K562 (cell line): ENCODE data around the gene EQTN. TPM values are rescaled to one million over a fixed set of nuclear protein-coding genes. Genes with fewer than 3 reads are reported as not detected.

Source experiments
- ATAC-seq: fragments of 200-7000 bp; cut with Tn5 transposase; 3 replicates; pipeline ENCODE4 v1.9.1; 2020; ENCODE audit warnings: moderate library complexity
- BruUV-seq: library from RNA; stranded (reverse); fragments of 400-500 nt; replicated peaks from 2 replicates; lab custom pipeline; 2021; lab: Mats Ljungman, UMichigan
- CTCF ChIA-PET: fragments of 300-600 bp; formaldehyde crosslinking; extraction: SDS; loops from one replicate; lab custom pipeline; 2021; ENCODE audit warnings: low intra/inter-chr PET ratio; lab: Yijun Ruan, JAX
- POLR2A ChIA-PET: fragments of 300-600, 350-650 bp; sonication (Branson Sonifier 250); formaldehyde crosslinking; extraction: SDS; loops from one replicate; lab custom pipeline; 2021; ENCODE audit warnings: antibody characterized with exemption, inconsistent platforms; lab: Yijun Ruan, JAX
- DNase-seq, 4 experiments: peaks; one replicate each; pipeline versions ENCODE4 v3.0.0 to v3.0.0-alpha.2; 2011 to 2018; ENCODE audit warnings: low spot score in 3 of 4, mixed read lengths in 3 of 4; ENCODE audit errors: extremely low read depth in 1 of 4
- FAIRE-seq: peaks from 2 replicates; lab custom pipeline; 2011; peaks lifted over from hg19 to GRCh38; lab: Jason Lieb, UNC
- H2AFZ ChIP-seq: 2 replicates; pipeline ENCODE4 v1.6.0; 2011; ENCODE audit warnings: low read depth, low read length, control low read depth, inconsistent platforms
- H3K27ac ChIP-seq: fragments of 200-600 bp; 3 replicates; pipeline ENCODE4 v1.8.0; 2011; ENCODE audit warnings: low read depth, mild to moderate bottlenecking, control low read depth, inconsistent platforms, low read length, moderate library complexity, mixed read lengths; ENCODE audit errors: extremely low read depth
- H3K27me3 ChIP-seq, 2 experiments: fragments of 300-600 bp in 1 of 2; 2 replicates in 1 of 2; 3 replicates in 1 of 2; pipeline versions ENCODE4 v1.6.0 to v1.8.0; 2011; ENCODE audit warnings: inconsistent platforms in 2 of 2, low read length in 2 of 2, mild to moderate bottlenecking in 1 of 2, mixed read lengths in 1 of 2, moderate library complexity in 1 of 2; ENCODE audit not compliant: control insufficient read depth in 2 of 2, insufficient read depth in 2 of 2
- H3K36me3 ChIP-seq: fragments of 300-600 bp; 3 replicates; pipeline ENCODE4 v1.8.0; 2011; ENCODE audit warnings: mild to moderate bottlenecking, low read length, inconsistent platforms; ENCODE audit not compliant: control insufficient read depth, insufficient read depth
- H3K4me1 ChIP-seq, 2 experiments: fragments of 200-600 bp in 1 of 2; replicated peaks in 1 of 2; 2 replicates in 1 of 2; 3 replicates in 1 of 2; pipeline versions ENCODE4 v1.5.1 to v1.8.0; 2011; ENCODE audit warnings: inconsistent platforms in 2 of 2, low read length in 2 of 2, mild to moderate bottlenecking in 1 of 2, mixed read lengths in 1 of 2, moderate library complexity in 1 of 2; ENCODE audit not compliant: control insufficient read depth in 2 of 2, insufficient read depth in 2 of 2
- H3K4me2 ChIP-seq: 2 replicates; pipeline ENCODE4 v1.6.1; 2011; ENCODE audit warnings: low read length, control low read depth, inconsistent platforms, mixed read lengths; ENCODE audit not compliant: insufficient read depth
- H3K4me3 ChIP-seq: fragments of 200-600 bp; sonication (generic), shearing (Covaris generic); 2 replicates; pipeline ENCODE4 v1.5.1; 2016; ENCODE audit warnings: control low read depth, inconsistent platforms
- H3K79me2 ChIP-seq: fragments of 200-600 bp; 3 replicates; pipeline ENCODE4 v1.8.0; 2011; ENCODE audit warnings: low read length, inconsistent platforms; ENCODE audit not compliant: control insufficient read depth, insufficient read depth
- H3K9ac ChIP-seq, 2 experiments: 2 replicates each; pipeline versions ENCODE4 v1.6.0 to v1.6.1; 2011; ENCODE audit warnings: low read depth in 2 of 2, low read length in 2 of 2, control low read depth in 1 of 2, inconsistent platforms in 1 of 2, mild to moderate bottlenecking in 1 of 2, mixed read lengths in 1 of 2; ENCODE audit not compliant: insufficient read depth in 1 of 2
- H3K9me1 ChIP-seq: one replicate; pipeline ENCODE4 v1.6.0; 2011; ENCODE audit warnings: inconsistent platforms, mild to moderate bottlenecking, low read length, moderate library complexity; ENCODE audit not compliant: control insufficient read depth, insufficient read depth
- H3K9me3 ChIP-seq: replicated peaks from 2 replicates; pipeline ENCODE4 v1.5.1; 2011; ENCODE audit warnings: low read depth, low read length, inconsistent platforms; ENCODE audit not compliant: control insufficient read depth, insufficient read depth
- H4K20me1 ChIP-seq: replicated peaks from 2 replicates; pipeline ENCODE4 v1.6.1; 2011; ENCODE audit warnings: low read length, inconsistent platforms, mixed read lengths; ENCODE audit not compliant: control insufficient read depth, insufficient read depth
- DMBX1 ChIP-seq: fragments of 250-450 bp; sonication (Bioruptor Pico); IDR thresholded peaks from 2 replicates; pipeline ENCODE4 v1.8.0; 2022; ENCODE audit warnings: inconsistent platforms, mild to moderate bottlenecking, moderate library complexity, borderline replicate concordance
- ETV1 ChIP-seq: fragments of 450-650 bp; conservative IDR thresholded peaks from 2 replicates; pipeline ENCODE4 v1.6.1; 2016; ENCODE audit warnings: missing genetic modification characterization, control low read depth, low read depth, missing compliant biosample characterization
- ETV6 ChIP-seq, 3 experiments: fragments of 150-350 bp in 1 of 3; sonication (generic) in 1 of 3; formaldehyde crosslinking in 1 of 3; IDR thresholded peaks; 2 replicates each; pipeline versions ENCODE4 v1.6.1 to v1.8.0; 2014 to 2022; ENCODE audit warnings: borderline replicate concordance in 2 of 3, low read depth in 2 of 3, antibody characterized with exemption in 1 of 3, low read length in 1 of 3, mild to moderate bottlenecking in 1 of 3, missing genetic modification reagents in 1 of 3
- FOXA3 ChIP-seq, 2 experiments: fragments of 450-650 bp in 1 of 2; sonication (generic) in 1 of 2; formaldehyde crosslinking; IDR thresholded peaks in 1 of 2; conservative IDR thresholded peaks in 1 of 2; 2 replicates each; pipeline versions ENCODE4 v1.4.0 to v1.8.0; 2020 to 2022; ENCODE audit warnings: mild to moderate bottlenecking in 2 of 2, missing genetic modification reagents in 1 of 2
- HDGF ChIP-seq: fragments of 450-650 bp; IDR thresholded peaks from 2 replicates; pipeline ENCODE4 v1.6.1; 2016
- HLTF ChIP-seq: fragments of 450-650 bp; IDR thresholded peaks from 2 replicates; pipeline ENCODE4 v1.6.1; 2016
- HMGN3 ChIP-seq: IDR thresholded peaks from 2 replicates; pipeline ENCODE4 v1.6.1; 2011; ENCODE audit warnings: borderline replicate concordance, low read depth, mild to moderate bottlenecking, mixed read lengths, low read length; ENCODE audit not compliant: insufficient read length; ENCODE audit errors: extremely low read depth
- MAFG ChIP-seq: fragments of 450-650 bp; conservative IDR thresholded peaks from 2 replicates; pipeline ENCODE4 v1.6.1; 2016; ENCODE audit warnings: missing genetic modification characterization, missing compliant biosample characterization
- PHF20 ChIP-seq: fragments of 450-650 bp; IDR thresholded peaks from 2 replicates; pipeline ENCODE4 v1.6.1; 2018; ENCODE audit not compliant: partially characterized antibody
- RBM15 ChIP-seq: fragments of 200-400 bp; formaldehyde crosslinking; IDR thresholded peaks from 2 replicates; pipeline ENCODE4 v1.6.1; 2018; ENCODE audit warnings: mild to moderate bottlenecking, low read length, moderate library complexity; ENCODE audit not compliant: insufficient read depth
- ZBTB7A ChIP-seq: IDR thresholded peaks from 2 replicates; pipeline ENCODE4 v1.6.1; 2011; ENCODE audit warnings: low read depth, mild to moderate bottlenecking, low read length, moderate library complexity, borderline replicate concordance; ENCODE audit not compliant: control insufficient read depth
- ZNF644 ChIP-seq: fragments of 200-800 bp; sonication (Bioruptor generic); IDR thresholded peaks from 2 replicates; pipeline ENCODE4 v1.6.1; 2016; ENCODE audit warnings: low read depth, missing genetic modification characterization, missing compliant biosample characterization
- ZNF695 ChIP-seq: fragments of 450-650 bp; formaldehyde crosslinking; IDR thresholded peaks from 2 replicates; pipeline ENCODE4 v1.4.0; 2020; ENCODE audit warnings: mild to moderate bottlenecking, moderate library complexity
- WGBS: fragments of 100-300 bp; shearing (Covaris generic); methylation state at CpG from one replicate; pipeline ENCODE4 v1.1.6; 2016; ENCODE audit warnings: low coverage, mixed read lengths; ENCODE audit not compliant: insufficient coverage; ENCODE audit errors: missing lambda C conversion rate; 5-methylcytosine and 5-hydroxymethylcytosine counted together
- in situ Hi-C: fragments of 300-500 bp; cut with MboI; formaldehyde crosslinking; loops from 4 replicates; pipeline ENCODE4 v1.15.0; 2018; ENCODE audit warnings: inconsistent platforms, mixed read lengths
- intact Hi-C: fragments of 100-400 bp; cut with micrococcal nuclease; formaldehyde crosslinking; loops from 2 replicates; pipeline ENCODE4 v1.14.2; 2022
- polyA plus RNA-seq, 8 experiments: library from polyadenylated mRNA; depleted of rRNA in 4 of 8; stranded (reverse) in 5 of 8; unstranded in 3 of 8; fragments of >200 nt; fragmentation: Nextera tagmentation in 2 of 8; fragmentation: Illumina TruSeq in 1 of 8; extraction: Ambion mirVana in 2 of 8; extraction: Trizol in 1 of 8; gene quantifications; 2 replicates each; pipeline versions ENCODE4 v1.2.1 to v1.2.3, GENCODE V29; 2011 to 2014; ENCODE audit warnings: inconsistent platforms in 1 of 8, missing spikeins in 1 of 8
- total RNA-seq, 7 experiments: library from RNA; depleted of rRNA in 6 of 7; stranded (reverse); fragments of >200 nt in 6 of 7; fragmentation: Illumina TruSeq in 2 of 7; extraction: Trizol in 2 of 7; gene quantifications; 2 replicates each; pipeline versions ENCODE4 v1.2.1 to v1.2.3, GENCODE V29; 2011 to 2021; ENCODE audit warnings: low replicate concordance in 1 of 7
- TF ChIP-seq, protein P1 (sequence below): fragments of 450-650 bp; IDR thresholded peaks from 2 replicates; pipeline ENCODE4 v1.7.1; 2018; ENCODE audit warnings: mild to moderate bottlenecking, low read depth; ENCODE audit not compliant: partially characterized antibody
- TF ChIP-seq, protein P2 (sequence below): sonication (generic); formaldehyde crosslinking; IDR thresholded peaks from 2 replicates; pipeline ENCODE4 v1.4.0; 2020; ENCODE audit warnings: mild to moderate bottlenecking, missing genetic modification reagents
- TF ChIP-seq, protein P3 (sequence below): sonication (generic); formaldehyde crosslinking; IDR thresholded peaks from 2 replicates; pipeline ENCODE4 v1.8.1; 2022; ENCODE audit warnings: missing genetic modification reagents

EQTN gene
- total and polyA plus RNA-seq, 9 of the 15 experiments (the other 6 are each of a cell fraction or from before 2014, with no cell fraction given) = 0.15 to 0.33 (median 0.18) TPM; not detected in 4

DNA sequence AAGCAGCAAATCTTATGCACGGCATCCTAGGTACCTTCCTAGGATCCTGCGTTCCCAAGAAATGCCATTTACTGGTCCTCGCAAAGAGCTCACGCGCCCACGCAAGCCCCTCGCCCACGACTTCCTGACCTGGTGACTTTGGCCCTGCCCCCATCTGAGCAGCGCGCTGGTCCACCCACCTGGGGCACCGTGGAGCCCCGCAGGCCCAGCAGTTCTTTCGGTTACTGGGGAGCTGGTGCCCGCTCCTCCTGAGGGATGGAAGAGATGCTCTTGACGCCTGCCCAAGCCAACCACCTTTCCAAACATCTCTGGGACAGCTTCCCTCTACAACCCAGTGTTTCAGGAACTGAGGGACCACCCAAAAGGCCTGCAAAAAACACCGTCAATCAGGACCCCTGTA is 16.7 kb downstream of the EQTN start:
- H3K36me3 ChIP-seq = no peaks in the 10 kb centered on the region
- BruUV-seq = no TSS peak
- no peak overlapping the region for H3K27ac ChIP-seq
- ATAC-seq (no peak), FAIRE-seq (no peak), DNase-seq (no peak)
- H3K9me3 ChIP-seq = no peaks in the 10 kb centered on the region
- H3K4me3 ChIP-seq = no peak overlapping the region
- no peak overlapping the region for H2AFZ ChIP-seq
- intact Hi-C loops = no loop called here
- H3K79me2 ChIP-seq = no peaks in the 10 kb centered on the region
- WGBS = no CpG with 5 or more reads among the region's 16 CpGs
- no peak overlapping the region for H3K4me2 ChIP-seq
- no peaks in the 10 kb centered on the region for H4K20me1 ChIP-seq
- no peak overlapping the region for H3K9ac ChIP-seq
- in situ Hi-C loops = no loop called here
- H3K4me1 ChIP-seq = peaks cover 0 to 4% of the 10 kb centered on the region in 2 experiments; a peak in 2 of 5 replicates
- H3K27me3 ChIP-seq = no peaks in the 10 kb centered on the region
- CTCF ChIA-PET = no interaction called here
- H3K9me1 ChIP-seq = no peaks in the 10 kb centered on the region
- POLR2A ChIA-PET = no interaction called here
- no peak for TF ChIP-seq FOXA3 (CRISPR knock-in tag; conservative IDR thresholded peaks at IDR 0.05 in 1 of 2, IDR thresholded peaks at IDR 0.05 in 1 of 2)
- TF ChIP-seq HDGF = no peak
- TF ChIP-seq HMGN3 = no peak
- TF ChIP-seq, protein P1, sequence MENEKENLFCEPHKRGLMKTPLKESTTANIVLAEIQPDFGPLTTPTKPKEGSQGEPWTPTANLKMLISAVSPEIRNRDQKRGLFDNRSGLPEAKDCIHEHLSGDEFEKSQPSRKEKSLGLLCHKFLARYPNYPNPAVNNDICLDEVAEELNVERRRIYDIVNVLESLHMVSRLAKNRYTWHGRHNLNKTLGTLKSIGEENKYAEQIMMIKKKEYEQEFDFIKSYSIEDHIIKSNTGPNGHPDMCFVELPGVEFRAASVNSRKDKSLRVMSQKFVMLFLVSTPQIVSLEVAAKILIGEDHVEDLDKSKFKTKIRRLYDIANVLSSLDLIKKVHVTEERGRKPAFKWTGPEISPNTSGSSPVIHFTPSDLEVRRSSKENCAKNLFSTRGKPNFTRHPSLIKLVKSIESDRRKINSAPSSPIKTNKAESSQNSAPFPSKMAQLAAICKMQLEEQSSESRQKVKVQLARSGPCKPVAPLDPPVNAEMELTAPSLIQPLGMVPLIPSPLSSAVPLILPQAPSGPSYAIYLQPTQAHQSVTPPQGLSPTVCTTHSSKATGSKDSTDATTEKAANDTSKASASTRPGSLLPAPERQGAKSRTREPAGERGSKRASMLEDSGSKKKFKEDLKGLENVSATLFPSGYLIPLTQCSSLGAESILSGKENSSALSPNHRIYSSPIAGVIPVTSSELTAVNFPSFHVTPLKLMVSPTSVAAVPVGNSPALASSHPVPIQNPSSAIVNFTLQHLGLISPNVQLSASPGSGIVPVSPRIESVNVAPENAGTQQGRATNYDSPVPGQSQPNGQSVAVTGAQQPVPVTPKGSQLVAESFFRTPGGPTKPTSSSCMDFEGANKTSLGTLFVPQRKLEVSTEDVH = no peak
- TF ChIP-seq PHF20 = no peak
- TF ChIP-seq ZBTB7A = no peak
- no peak for TF ChIP-seq RBM15
- TF ChIP-seq, protein P2, sequence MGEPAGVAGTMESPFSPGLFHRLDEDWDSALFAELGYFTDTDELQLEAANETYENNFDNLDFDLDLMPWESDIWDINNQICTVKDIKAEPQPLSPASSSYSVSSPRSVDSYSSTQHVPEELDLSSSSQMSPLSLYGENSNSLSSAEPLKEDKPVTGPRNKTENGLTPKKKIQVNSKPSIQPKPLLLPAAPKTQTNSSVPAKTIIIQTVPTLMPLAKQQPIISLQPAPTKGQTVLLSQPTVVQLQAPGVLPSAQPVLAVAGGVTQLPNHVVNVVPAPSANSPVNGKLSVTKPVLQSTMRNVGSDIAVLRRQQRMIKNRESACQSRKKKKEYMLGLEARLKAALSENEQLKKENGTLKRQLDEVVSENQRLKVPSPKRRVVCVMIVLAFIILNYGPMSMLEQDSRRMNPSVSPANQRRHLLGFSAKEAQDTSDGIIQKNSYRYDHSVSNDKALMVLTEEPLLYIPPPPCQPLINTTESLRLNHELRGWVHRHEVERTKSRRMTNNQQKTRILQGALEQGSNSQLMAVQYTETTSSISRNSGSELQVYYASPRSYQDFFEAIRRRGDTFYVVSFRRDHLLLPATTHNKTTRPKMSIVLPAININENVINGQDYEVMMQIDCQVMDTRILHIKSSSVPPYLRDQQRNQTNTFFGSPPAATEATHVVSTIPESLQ = no peak
- TF ChIP-seq ZNF644 = no peak
- TF ChIP-seq DMBX1 = no peak
- no peak for TF ChIP-seq ETV1 (tag)
- TF ChIP-seq MAFG (tag) = no peak
- TF ChIP-seq ZNF695 (CRISPR knock-in tag) = no peak
- no peak for TF ChIP-seq ETV6 (IDR thresholded peaks at IDR 0.05; ENCODE audit: borderline replicate concordance in 1 of 2, low read depth in 2 of 2, low read length in 1 of 2)
- no peak for TF ChIP-seq ETV6 (CRISPR knock-in tag; IDR thresholded peaks at IDR 0.05; ENCODE audit: borderline replicate concordance)
- no peak for TF ChIP-seq HLTF
- TF ChIP-seq, protein P3, sequence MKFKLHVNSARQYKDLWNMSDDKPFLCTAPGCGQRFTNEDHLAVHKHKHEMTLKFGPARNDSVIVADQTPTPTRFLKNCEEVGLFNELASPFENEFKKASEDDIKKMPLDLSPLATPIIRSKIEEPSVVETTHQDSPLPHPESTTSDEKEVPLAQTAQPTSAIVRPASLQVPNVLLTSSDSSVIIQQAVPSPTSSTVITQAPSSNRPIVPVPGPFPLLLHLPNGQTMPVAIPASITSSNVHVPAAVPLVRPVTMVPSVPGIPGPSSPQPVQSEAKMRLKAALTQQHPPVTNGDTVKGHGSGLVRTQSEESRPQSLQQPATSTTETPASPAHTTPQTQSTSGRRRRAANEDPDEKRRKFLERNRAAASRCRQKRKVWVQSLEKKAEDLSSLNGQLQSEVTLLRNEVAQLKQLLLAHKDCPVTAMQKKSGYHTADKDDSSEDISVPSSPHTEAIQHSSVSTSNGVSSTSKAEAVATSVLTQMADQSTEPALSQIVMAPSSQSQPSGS = no peak
